AG04450 (cell line): Measurements from ENCODE around the gene XYLT1. TPM values are rescaled to one million over a fixed set of nuclear protein-coding genes. Genes with fewer than 3 reads are reported as not detected.

Experiments used
- CTCF ChIA-PET: fragments of 300-600, 350-600 bp; formaldehyde crosslinking; extraction: SDS; loops from one replicate; lab custom pipeline; 2022; ENCODE audit warnings: antibody characterized with exemption, inconsistent platforms; lab: Charles Lee
- POLR2A ChIA-PET: fragments of 350-600 bp; formaldehyde crosslinking; extraction: SDS; loops from one replicate; lab custom pipeline; 2021; ENCODE audit warnings: antibody characterized with exemption, inconsistent platforms; lab: Yijun Ruan, JAX
- DNase-seq: peaks from one replicate; pipeline ENCODE4 v3.0.0-alpha.2; 2011; ENCODE audit warnings: low read depth, low spot score
- H3K27ac ChIP-seq: one replicate; pipeline ENCODE4 v1.5.1; 2012; ENCODE audit warnings: low read depth, low read length, control low read depth
- H3K27me3 ChIP-seq: one replicate; pipeline ENCODE4 v1.6.0; 2012; ENCODE audit warnings: low read length; ENCODE audit not compliant: control insufficient read depth, insufficient read depth
- H3K4me3 ChIP-seq: 2 replicates; pipeline ENCODE4 v1.5.1; 2011; ENCODE audit warnings: mild to moderate bottlenecking, low read depth, low read length, control low read depth
- H3K9me3 ChIP-seq: 2 replicates; pipeline ENCODE4 v1.5.1; 2012; ENCODE audit warnings: low read length; ENCODE audit not compliant: control insufficient read depth, insufficient read depth
- polyA plus RNA-seq: library from polyadenylated mRNA; depleted of rRNA; stranded (reverse); fragments of >200 nt; gene quantifications from 2 replicates; pipeline ENCODE4 v1.2.3, GENCODE V29; 2011
- TF ChIP-seq, protein P1 (sequence below): IDR thresholded peaks from 2 replicates; pipeline ENCODE4 v1.5.1; 2011; ENCODE audit warnings: low read depth, low read length, control low read depth, inconsistent platforms

The XYLT1 gene
- polyA plus RNA-seq, 1 experiment, result 6.7 TPM

DNA sequence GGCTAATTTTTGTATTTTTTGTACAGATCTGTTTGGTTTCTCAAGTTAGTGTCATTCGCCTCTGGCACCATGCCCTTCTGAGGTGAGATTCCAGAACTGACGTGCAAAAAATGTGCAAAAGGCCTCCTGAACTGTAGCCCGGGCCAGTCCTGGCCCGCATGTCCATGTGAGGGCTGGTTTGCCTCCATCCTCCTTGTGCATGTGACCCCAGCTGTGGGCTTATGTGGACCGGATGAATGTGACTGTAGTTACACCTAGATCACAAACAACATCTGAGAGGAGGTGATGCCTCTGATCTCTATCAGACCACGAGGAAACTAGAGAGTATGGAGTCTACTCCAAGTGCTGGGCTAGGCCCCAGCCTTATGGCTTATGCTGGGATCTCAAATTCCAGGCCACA lies 241.6 kb downstream of the XYLT1 start:
- Histone ChIP-seq H3K9me3 (no peaks in the 10 kb centered on the region), H3K27me3 (no peaks in the 10 kb centered on the region), H3K27ac (no peak overlapping the region), H3K4me3 (no peak overlapping the region)
- no peak for DNase-seq
- CTCF ChIA-PET, result interaction anchor here (1.7 kb wide), 1 partner anchor 239 kb away, joined by 6 read pairs; no protein-coding TSS in a partner anchor
- TF ChIP-seq, protein P1, sequence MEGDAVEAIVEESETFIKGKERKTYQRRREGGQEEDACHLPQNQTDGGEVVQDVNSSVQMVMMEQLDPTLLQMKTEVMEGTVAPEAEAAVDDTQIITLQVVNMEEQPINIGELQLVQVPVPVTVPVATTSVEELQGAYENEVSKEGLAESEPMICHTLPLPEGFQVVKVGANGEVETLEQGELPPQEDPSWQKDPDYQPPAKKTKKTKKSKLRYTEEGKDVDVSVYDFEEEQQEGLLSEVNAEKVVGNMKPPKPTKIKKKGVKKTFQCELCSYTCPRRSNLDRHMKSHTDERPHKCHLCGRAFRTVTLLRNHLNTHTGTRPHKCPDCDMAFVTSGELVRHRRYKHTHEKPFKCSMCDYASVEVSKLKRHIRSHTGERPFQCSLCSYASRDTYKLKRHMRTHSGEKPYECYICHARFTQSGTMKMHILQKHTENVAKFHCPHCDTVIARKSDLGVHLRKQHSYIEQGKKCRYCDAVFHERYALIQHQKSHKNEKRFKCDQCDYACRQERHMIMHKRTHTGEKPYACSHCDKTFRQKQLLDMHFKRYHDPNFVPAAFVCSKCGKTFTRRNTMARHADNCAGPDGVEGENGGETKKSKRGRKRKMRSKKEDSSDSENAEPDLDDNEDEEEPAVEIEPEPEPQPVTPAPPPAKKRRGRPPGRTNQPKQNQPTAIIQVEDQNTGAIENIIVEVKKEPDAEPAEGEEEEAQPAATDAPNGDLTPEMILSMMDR, result no peak
- POLR2A ChIA-PET, result no interaction called here

DNA sequence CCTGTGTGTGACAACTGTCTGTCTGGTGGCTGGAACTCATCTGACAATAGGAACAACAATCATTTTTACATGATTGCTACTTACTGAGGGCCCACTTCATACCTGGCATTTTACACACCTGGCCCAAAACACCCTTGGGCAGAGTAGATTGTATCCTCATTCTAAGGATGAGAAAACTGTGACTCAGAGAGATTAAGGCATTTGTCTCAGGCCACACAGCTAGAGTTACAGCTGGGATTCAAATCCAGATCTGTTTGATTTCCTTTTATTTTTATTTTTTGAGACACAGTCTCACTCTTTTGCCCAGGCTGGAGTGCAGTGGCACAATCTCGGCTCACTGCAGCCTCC lies 242.1 kb downstream of the XYLT1 start:
- Histone ChIP-seq H3K9me3 (no peaks in the 10 kb centered on the region), H3K27me3 (no peaks in the 10 kb centered on the region), H3K4me3 (no peak overlapping the region), H3K27ac (no peak overlapping the region)
- CTCF ChIA-PET, result interaction anchor here (1.7 kb wide), 1 partner anchor 239 kb away, joined by 6 read pairs; no protein-coding TSS in a partner anchor
- TF ChIP-seq, protein P1, result no peak
- POLR2A ChIA-PET, result no interaction called here
- no peak for DNase-seq

DNA sequence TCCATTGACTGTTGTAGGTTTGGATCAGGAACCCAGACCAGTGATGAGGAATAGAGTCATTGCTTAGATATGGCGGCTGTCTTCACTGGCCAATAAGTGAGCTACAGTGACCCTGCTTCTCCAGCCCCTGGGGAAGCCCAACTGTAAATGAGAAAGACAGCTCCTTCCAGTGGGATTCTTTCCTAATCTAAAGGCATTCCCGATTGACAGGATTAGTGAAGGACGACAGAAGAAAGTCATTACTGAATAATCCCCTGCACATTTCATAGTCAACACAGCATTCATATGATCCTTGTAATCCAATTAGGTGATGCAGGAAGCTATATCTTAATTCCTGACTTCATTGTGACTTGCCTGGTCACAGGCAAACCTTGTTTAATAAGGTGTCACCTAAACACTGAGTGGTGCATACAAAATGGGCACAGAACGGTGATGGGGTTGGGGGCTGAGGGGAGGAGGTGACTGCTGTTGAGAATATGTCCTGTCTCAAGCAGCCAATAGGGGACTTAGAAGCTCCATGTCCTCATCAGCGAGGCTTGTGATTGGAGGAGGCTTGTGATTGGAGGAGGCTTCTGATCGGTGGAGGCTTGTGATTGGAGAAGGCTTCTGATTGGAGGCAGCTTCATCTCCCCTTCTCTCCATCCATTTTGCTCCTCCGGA lies 242.6 kb downstream of the XYLT1 start:
- POLR2A ChIA-PET, result no interaction called here
- Histone ChIP-seq H3K4me3 (no peak overlapping the region), H3K27me3 (no peaks in the 10 kb centered on the region), H3K9me3 (no peaks in the 10 kb centered on the region), H3K27ac (no peak overlapping the region)
- no peak for DNase-seq
- CTCF ChIA-PET, result interaction anchor here (1.7 kb wide), 1 partner anchor 240 kb away, joined by 6 read pairs; no protein-coding TSS in a partner anchor
- TF ChIP-seq, protein P1, result no peak

DNA sequence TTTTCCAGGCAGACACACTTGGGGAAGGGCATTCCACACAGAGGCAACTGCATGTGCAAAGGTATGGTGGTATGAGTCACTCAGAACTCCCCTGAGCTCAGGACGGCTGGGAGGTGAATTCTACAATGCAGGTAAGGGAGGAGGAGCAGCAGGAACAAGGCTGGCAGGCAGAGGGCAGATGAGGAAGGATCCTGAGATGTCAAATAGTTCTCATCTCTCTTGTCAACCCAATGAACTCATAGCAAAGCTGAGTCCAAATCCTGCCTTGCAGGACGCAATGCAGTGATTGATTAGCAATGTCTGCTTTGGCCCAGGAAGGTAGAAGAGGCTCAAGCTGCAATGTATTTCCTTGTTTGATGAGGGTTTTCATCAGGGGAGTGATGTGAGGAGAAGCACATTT lies 243.5 kb downstream of the XYLT1 start:
- TF ChIP-seq, protein P1, result no peak

DNA sequence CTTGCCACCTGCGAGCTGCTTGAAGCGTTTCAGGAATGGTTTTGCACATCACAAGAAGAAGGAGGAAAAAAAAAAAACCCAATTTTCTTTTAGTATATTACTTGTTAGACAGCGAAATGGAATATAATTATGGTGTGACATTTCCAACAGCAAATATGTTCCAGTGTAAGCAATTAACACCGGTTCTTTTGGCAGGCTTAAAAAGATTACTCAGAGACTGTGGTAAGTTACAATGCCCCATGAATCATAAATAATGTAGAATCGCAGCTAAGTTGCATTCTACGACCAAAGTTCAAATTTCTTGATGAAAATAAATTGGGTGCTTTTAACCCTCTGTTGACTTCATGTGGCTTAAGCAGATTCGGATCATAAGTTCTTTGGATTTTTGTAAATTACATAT lies 245.2 kb downstream of the XYLT1 start:
- H3K27me3 ChIP-seq, result no peaks in the 10 kb centered on the region
- no peak overlapping the region for H3K27ac ChIP-seq
- TF ChIP-seq, protein P1, result no peak
- no peaks in the 10 kb centered on the region for H3K9me3 ChIP-seq
- no peak overlapping the region for H3K4me3 ChIP-seq
- CTCF ChIA-PET, result interaction anchor here (0.9 kb wide), 1 partner anchor 353 kb away, joined by 3 read pairs; no protein-coding TSS in a partner anchor
- no peak for DNase-seq
- POLR2A ChIA-PET, result no interaction called here

More for the DNA sequence above, 243.5 kb downstream of the XYLT1 start:
- H3K9me3 ChIP-seq, result no peaks in the 10 kb centered on the region
- ChIA-PET CTCF (interaction anchor here (1.7 kb wide), 1 partner anchor 240 kb away, joined by 6 read pairs; no protein-coding TSS in a partner anchor), POLR2A (no interaction called here)
- no peak overlapping the region for H3K4me3 ChIP-seq
- no peak for DNase-seq
- no peaks in the 10 kb centered on the region for H3K27me3 ChIP-seq
- no peak overlapping the region for H3K27ac ChIP-seq
